NOMO-1 treated with DMSO at 0.1 percent for 48 hours (cell line): ENCODE measurements around the gene PPT2.
A peak's percentile ranks its signal among the peaks of the same experiment; 100 is the strongest.
"Not testable (repeated sequence)": the region's sequence is repeated elsewhere in the genome, so short reads cannot be mapped to it uniquely, and the experiment has no call there.

ENCODE experiments used
- DNase-seq: peaks from one replicate; lab custom pipeline; 2025; ENCODE audit not compliant: unreplicated experiment; lab: John Stamatoyannopoulos, UW

Gene PPT2

GRCh38 chr6:32127409-32127716 lies 26.6 kb upstream of the PPT2 start:
- no peak for DNase-seq

GRCh38 chr6:32127717-32128592 lies 26.0 kb upstream of the PPT2 start, which contains the start of gene ATF6B:
Gene ATF6B (minus strand): TSS chr6:32128246. CDS start chr6:32128207, 39 bp downstream.
- peak; percentile 100 for DNase-seq

- no peak for DNase-seq
Measured at GRCh38 chr6:32128751-32129296, 25.1 kb upstream of the PPT2 start.

GRCh38 chr6:32129297-32130088 lies 24.4 kb upstream of the PPT2 start:
- no peak for DNase-seq

- DNase-seq: no peak
Measured at GRCh38 chr6:32131439-32131948, 22.4 kb upstream of the PPT2 start.

GRCh38 chr6:32132110-32132509 lies 21.8 kb upstream of the PPT2 start:
- no peak for DNase-seq

- no peak for DNase-seq
Measured at GRCh38 chr6:32133786-32134185, 20.2 kb upstream of the PPT2 start.

- no peak for DNase-seq
Measured at GRCh38 chr6:32137454-32137853, 16.5 kb upstream of the PPT2 start.

GRCh38 chr6:32139590-32139989 lies 14.4 kb upstream of the PPT2 start:
- no peak for DNase-seq

- DNase-seq: no peak
Measured at GRCh38 chr6:32140420-32141046, 13.4 kb upstream of the PPT2 start.

- DNase-seq: not testable (repeated sequence)
Measured at GRCh38 chr6:32144238-32144637, 9.7 kb upstream of the PPT2 start.

- DNase-seq: no peak
Measured at GRCh38 chr6:32146287-32146686, 7.7 kb upstream of the PPT2 start.

GRCh38 chr6:32146687-32147086 lies 7.3 kb upstream of the PPT2 start:
- DNase-seq: no peak

- no peak for DNase-seq
Measured at GRCh38 chr6:32147401-32148132, 6.4 kb upstream of the PPT2 start.

GRCh38 chr6:32148289-32149091 lies 5.5 kb upstream of the PPT2 start:
- no peak for DNase-seq

GRCh38 chr6:32149092-32149755 lies 4.7 kb upstream of the PPT2 start:
- no peak for DNase-seq

- DNase-seq: no peak
Measured at GRCh38 chr6:32149932-32150870, 3.7 kb upstream of the PPT2 start.

GRCh38 chr6:32151181-32151862 lies 2.6 kb upstream of the PPT2 start:
- DNase-seq: no peak
